Measurements from ENCODE around the gene NUDT17.
"Not testable (repeated sequence)": the region's sequence is repeated elsewhere in the genome, so short reads cannot be mapped to it uniquely, and the experiment has no call there.

DNA sequence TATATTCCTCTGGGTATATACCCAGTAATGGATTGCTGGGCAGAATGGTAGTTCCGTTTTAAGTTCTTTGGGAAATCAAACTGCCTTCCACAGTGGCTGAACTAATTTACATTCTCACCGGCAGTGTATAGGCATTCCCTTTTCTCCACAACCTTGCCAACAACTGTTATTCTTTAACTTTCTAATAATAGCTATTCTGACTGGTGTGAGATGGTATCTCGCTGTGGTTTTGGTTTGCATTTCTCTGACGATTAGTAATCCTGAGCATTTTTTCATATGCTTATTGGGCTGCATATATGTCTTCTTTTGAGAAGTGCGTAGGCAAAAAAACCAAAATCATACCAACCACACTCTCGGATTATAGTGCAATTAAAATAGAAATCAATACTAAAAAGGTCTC, 27.3 kb upstream of the NUDT17 start:
- TF ChIP-seq, protein P1, sequence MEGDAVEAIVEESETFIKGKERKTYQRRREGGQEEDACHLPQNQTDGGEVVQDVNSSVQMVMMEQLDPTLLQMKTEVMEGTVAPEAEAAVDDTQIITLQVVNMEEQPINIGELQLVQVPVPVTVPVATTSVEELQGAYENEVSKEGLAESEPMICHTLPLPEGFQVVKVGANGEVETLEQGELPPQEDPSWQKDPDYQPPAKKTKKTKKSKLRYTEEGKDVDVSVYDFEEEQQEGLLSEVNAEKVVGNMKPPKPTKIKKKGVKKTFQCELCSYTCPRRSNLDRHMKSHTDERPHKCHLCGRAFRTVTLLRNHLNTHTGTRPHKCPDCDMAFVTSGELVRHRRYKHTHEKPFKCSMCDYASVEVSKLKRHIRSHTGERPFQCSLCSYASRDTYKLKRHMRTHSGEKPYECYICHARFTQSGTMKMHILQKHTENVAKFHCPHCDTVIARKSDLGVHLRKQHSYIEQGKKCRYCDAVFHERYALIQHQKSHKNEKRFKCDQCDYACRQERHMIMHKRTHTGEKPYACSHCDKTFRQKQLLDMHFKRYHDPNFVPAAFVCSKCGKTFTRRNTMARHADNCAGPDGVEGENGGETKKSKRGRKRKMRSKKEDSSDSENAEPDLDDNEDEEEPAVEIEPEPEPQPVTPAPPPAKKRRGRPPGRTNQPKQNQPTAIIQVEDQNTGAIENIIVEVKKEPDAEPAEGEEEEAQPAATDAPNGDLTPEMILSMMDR (IDR thresholded peaks at IDR 0.05; ENCODE audit: poor library complexity, severe bottlenecking) = not testable (repeated sequence)
- TF ChIP-seq EZH2 (IDR thresholded peaks at IDR 0.05; ENCODE audit: borderline replicate concordance, insufficient read depth, low read length, poor library complexity, severe bottlenecking); POLR2AphosphoS5 (IDR thresholded peaks at IDR 0.05); EP300 (conservative IDR thresholded peaks at IDR 0.05; ENCODE audit: poor library complexity, severe bottlenecking); TAF1 (IDR thresholded peaks at IDR 0.05; ENCODE audit: low read depth); RAD21 (conservative IDR thresholded peaks at IDR 0.05); SMC3 (conservative IDR thresholded peaks at IDR 0.05; ENCODE audit: poor library complexity); MXI1 (conservative IDR thresholded peaks at IDR 0.05; ENCODE audit: poor library complexity, severe bottlenecking): not testable (repeated sequence)
- TF ChIP-seq, protein P2, sequence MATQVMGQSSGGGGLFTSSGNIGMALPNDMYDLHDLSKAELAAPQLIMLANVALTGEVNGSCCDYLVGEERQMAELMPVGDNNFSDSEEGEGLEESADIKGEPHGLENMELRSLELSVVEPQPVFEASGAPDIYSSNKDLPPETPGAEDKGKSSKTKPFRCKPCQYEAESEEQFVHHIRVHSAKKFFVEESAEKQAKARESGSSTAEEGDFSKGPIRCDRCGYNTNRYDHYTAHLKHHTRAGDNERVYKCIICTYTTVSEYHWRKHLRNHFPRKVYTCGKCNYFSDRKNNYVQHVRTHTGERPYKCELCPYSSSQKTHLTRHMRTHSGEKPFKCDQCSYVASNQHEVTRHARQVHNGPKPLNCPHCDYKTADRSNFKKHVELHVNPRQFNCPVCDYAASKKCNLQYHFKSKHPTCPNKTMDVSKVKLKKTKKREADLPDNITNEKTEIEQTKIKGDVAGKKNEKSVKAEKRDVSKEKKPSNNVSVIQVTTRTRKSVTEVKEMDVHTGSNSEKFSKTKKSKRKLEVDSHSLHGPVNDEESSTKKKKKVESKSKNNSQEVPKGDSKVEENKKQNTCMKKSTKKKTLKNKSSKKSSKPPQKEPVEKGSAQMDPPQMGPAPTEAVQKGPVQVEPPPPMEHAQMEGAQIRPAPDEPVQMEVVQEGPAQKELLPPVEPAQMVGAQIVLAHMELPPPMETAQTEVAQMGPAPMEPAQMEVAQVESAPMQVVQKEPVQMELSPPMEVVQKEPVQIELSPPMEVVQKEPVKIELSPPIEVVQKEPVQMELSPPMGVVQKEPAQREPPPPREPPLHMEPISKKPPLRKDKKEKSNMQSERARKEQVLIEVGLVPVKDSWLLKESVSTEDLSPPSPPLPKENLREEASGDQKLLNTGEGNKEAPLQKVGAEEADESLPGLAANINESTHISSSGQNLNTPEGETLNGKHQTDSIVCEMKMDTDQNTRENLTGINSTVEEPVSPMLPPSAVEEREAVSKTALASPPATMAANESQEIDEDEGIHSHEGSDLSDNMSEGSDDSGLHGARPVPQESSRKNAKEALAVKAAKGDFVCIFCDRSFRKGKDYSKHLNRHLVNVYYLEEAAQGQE (IDR thresholded peaks at IDR 0.05; ENCODE audit: borderline replicate concordance) = not testable (repeated sequence)

Measured in neural cell (in vitro differentiated cells).